Choroid plexus epithelial cell (primary cell): ENCODE results near the gene PAX6.

Experiments used
- DNase-seq: peaks from one replicate; pipeline ENCODE4 v3.0.0-alpha.2; 2010; ENCODE audit warnings: low read depth
- H3K4me3 ChIP-seq: 2 replicates; pipeline ENCODE4 v1.5.1; 2011; ENCODE audit warnings: low read depth, mild to moderate bottlenecking, control low read depth, low read length, moderate library complexity
- CTCF ChIP-seq: conservative IDR thresholded peaks from 2 replicates; pipeline ENCODE4 v1.5.1; 2011; ENCODE audit warnings: low read depth, mild to moderate bottlenecking, control low read depth, inconsistent platforms, low read length, moderate library complexity

Gene PAX6

GRCh38 chr11:31810779-31811647 lies at the start of gene PAX6:
Gene PAX6 (minus strand): TSS chr11:31811322. CDS start chr11:31806411, 4,911 bp downstream.
- H3K4me3 ChIP-seq = peak within 1 kb of the TSS; percentile 40
- peak; percentile 52 for DNase-seq
- no peak for TF ChIP-seq CTCF

- H3K4me3 ChIP-seq = no peak overlapping the region
- no peak for TF ChIP-seq CTCF
- no peak for DNase-seq
These were observed 49.3 kb upstream of the PAX6 start for GRCh38 chr11:31860391-31860790.

- TF ChIP-seq CTCF = no peak
- no peak overlapping the region for H3K4me3 ChIP-seq
- DNase-seq = no peak
These were observed 45.1 kb upstream of the PAX6 start for GRCh38 chr11:31856248-31856647.

GRCh38 chr11:31855466-31855865 lies 44.3 kb upstream of the PAX6 start:
- DNase-seq = no peak
- H3K4me3 ChIP-seq = no peak overlapping the region
- TF ChIP-seq CTCF = no peak

GRCh38 chr11:31850365-31850764 lies 39.2 kb upstream of the PAX6 start:
- H3K4me3 ChIP-seq = no peak overlapping the region
- no peak for TF ChIP-seq CTCF
- DNase-seq = no peak

- no peak overlapping the region for H3K4me3 ChIP-seq
- TF ChIP-seq CTCF = no peak
- DNase-seq = no peak
These were observed 36.6 kb upstream of the PAX6 start for GRCh38 chr11:31847761-31848160.

GRCh38 chr11:31845331-31845730 lies 34.2 kb upstream of the PAX6 start:
- no peak for DNase-seq
- TF ChIP-seq CTCF = no peak
- no peak overlapping the region for H3K4me3 ChIP-seq
